ENCODE data around the gene RPS28. TPM values are rescaled to one million over a fixed set of nuclear protein-coding genes. Genes with fewer than 3 reads are reported as not detected.

Gene RPS28
- polyA plus RNA-seq, 1 donor (not counting 4 experiments of a cell fraction or from before 2014, with no cell fraction given), result 960 TPM

- no peak for FAIRE-seq
- Histone ChIP-seq H3K4me1 (ENCODE audit: control insufficient read depth, extremely low read depth, insufficient read depth, low read length) (peaks cover 8% of the 10 kb centered on the region), H3K9me1 (ENCODE audit: control insufficient read depth, extremely low read depth, insufficient read depth, low read length) (no peaks in the 10 kb centered on the region), H3K4me3 (ENCODE audit: control insufficient read depth in 2 of 3, extremely low read depth in 1 of 3, insufficient read depth in 2 of 3, low read depth in 1 of 3, low read length in 3 of 3) (no peak overlapping the region), H3K9ac (ENCODE audit: control insufficient read depth, extremely low read depth, insufficient read depth, low read length) (no peak overlapping the region), H2AFZ (ENCODE audit: control insufficient read depth, low read length) (no peak overlapping the region), H3K4me2 (ENCODE audit: control insufficient read depth, extremely low read depth, insufficient read depth, low read depth, low read length) (no peak overlapping the region), H3K9me3 (ENCODE audit: control insufficient read depth, low read depth, low read length) (no peaks in the 10 kb centered on the region), H3K27me3 (ENCODE audit: control insufficient read depth, extremely low read depth, insufficient read depth, low read length) (peaks cover 19% of the 10 kb centered on the region), H3K79me2 (ENCODE audit: control insufficient read depth, insufficient read depth, low read length) (no peaks in the 10 kb centered on the region), H3K36me3 (ENCODE audit: control insufficient read depth in 2 of 2, extremely low read depth in 1 of 2, insufficient read depth in 2 of 2, low read length in 2 of 2) (no peaks in the 10 kb centered on the region), H4K20me1 (ENCODE audit: control insufficient read depth, extremely low read depth, insufficient read depth, low read length) (no peaks in the 10 kb centered on the region), H3K27ac (ENCODE audit: control insufficient read depth, insufficient read depth, low read length) (no peak overlapping the region)
- no peak for DNase-seq (ENCODE audit: low read depth, low spot score)
- TF ChIP-seq CTCF (optimal IDR thresholded peaks at IDR 0.05 in 1 of 3, IDR thresholded peaks at IDR 0.05 in 1 of 3, conservative IDR thresholded peaks at IDR 0.05 in 1 of 3; ENCODE audit: extremely low read depth in 1 of 3, insufficient read depth in 2 of 3, low read length in 3 of 3) (no peak), EZH2 (IDR thresholded peaks at IDR 0.05; ENCODE audit: low read length) (no peak)
- dilution Hi-C loops (cut with MboI; ENCODE audit: extremely low pct_ligation_motif_present, low sequenced_read_pairs), result no loop called here
Observed at GRCh38 chr19:8331263-8331845, 10.1 kb downstream of the RPS28 start.

- no peak for TF ChIP-seq CTCF (optimal IDR thresholded peaks at IDR 0.05 in 1 of 3, IDR thresholded peaks at IDR 0.05 in 1 of 3, conservative IDR thresholded peaks at IDR 0.05 in 1 of 3; ENCODE audit: extremely low read depth in 1 of 3, insufficient read depth in 2 of 3, low read length in 3 of 3)
- TF ChIP-seq EZH2 (IDR thresholded peaks at IDR 0.05; ENCODE audit: low read length), result no peak
- H4K20me1 ChIP-seq (ENCODE audit: control insufficient read depth, extremely low read depth, insufficient read depth, low read length), result no peaks in the 10 kb centered on the region
- H3K4me3 ChIP-seq (ENCODE audit: control insufficient read depth in 2 of 3, extremely low read depth in 1 of 3, insufficient read depth in 2 of 3, low read depth in 1 of 3, low read length in 3 of 3), result no peak overlapping the region
- DNase-seq (ENCODE audit: low read depth, low spot score), result no peak
- H3K27me3 ChIP-seq (ENCODE audit: control insufficient read depth, extremely low read depth, insufficient read depth, low read length), result peaks cover 19% of the 10 kb centered on the region
- no peak overlapping the region for H2AFZ ChIP-seq (ENCODE audit: control insufficient read depth, low read length)
- no peak overlapping the region for H3K9ac ChIP-seq (ENCODE audit: control insufficient read depth, extremely low read depth, insufficient read depth, low read length)
- H3K4me2 ChIP-seq (ENCODE audit: control insufficient read depth, extremely low read depth, insufficient read depth, low read depth, low read length), result no peak overlapping the region
- no peak for FAIRE-seq
- H3K79me2 ChIP-seq (ENCODE audit: control insufficient read depth, insufficient read depth, low read length), result no peaks in the 10 kb centered on the region
- H3K9me3 ChIP-seq (ENCODE audit: control insufficient read depth, low read depth, low read length), result no peaks in the 10 kb centered on the region
- H3K36me3 ChIP-seq (ENCODE audit: control insufficient read depth in 2 of 2, extremely low read depth in 1 of 2, insufficient read depth in 2 of 2, low read length in 2 of 2), result no peaks in the 10 kb centered on the region
- H3K27ac ChIP-seq (ENCODE audit: control insufficient read depth, insufficient read depth, low read length), result no peak overlapping the region
- H3K4me1 ChIP-seq (ENCODE audit: control insufficient read depth, extremely low read depth, insufficient read depth, low read length), result peaks cover 8% of the 10 kb centered on the region
- dilution Hi-C loops (cut with MboI; ENCODE audit: extremely low pct_ligation_motif_present, low sequenced_read_pairs), result no loop called here
- H3K9me1 ChIP-seq (ENCODE audit: control insufficient read depth, extremely low read depth, insufficient read depth, low read length), result no peaks in the 10 kb centered on the region
Observed at GRCh38 chr19:8332976-8333766, 11.9 kb downstream of the RPS28 start.
